ENCODE measurements around the gene CHRNA1.
"Not testable (repeated sequence)": the region's sequence is repeated elsewhere in the genome, so short reads cannot be mapped to it uniquely, and the experiment has no call there.

Gene CHRNA1

GRCh38 chr2:174711206-174711605, 53.1 kb downstream of the CHRNA1 start:
- no peak for DNase-seq

DNA sequence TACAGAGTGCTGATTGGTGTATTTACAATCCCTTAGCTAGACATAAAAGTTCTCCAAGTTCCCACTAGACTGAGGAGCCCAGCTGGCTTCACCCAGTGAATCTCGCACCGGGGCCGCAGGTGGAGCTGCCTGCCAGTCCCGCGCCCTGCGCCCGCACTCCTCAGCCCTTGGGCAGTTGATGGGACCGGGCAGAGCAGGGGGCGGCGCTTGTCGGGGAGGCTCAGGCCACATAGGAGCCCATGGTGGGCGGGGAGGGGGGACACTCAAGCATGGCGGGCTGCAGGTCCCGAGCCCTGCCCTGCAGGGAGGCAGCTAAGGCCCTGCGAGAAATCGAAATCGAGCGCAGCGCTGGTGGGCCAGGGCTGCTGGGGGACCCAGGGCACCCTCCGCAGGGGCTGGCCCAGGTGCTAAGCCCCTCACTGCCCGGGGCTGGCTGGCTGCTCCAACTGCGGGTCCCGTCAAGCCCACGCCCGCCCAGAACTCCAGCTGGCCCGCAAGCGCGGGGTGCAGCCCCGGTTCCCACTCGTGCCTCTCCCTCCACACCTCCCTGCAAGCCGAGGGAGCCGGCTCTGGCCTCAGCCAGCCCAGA, 54.8 kb downstream of the CHRNA1 start:
- DNase-seq = not testable (repeated sequence)

DNA sequence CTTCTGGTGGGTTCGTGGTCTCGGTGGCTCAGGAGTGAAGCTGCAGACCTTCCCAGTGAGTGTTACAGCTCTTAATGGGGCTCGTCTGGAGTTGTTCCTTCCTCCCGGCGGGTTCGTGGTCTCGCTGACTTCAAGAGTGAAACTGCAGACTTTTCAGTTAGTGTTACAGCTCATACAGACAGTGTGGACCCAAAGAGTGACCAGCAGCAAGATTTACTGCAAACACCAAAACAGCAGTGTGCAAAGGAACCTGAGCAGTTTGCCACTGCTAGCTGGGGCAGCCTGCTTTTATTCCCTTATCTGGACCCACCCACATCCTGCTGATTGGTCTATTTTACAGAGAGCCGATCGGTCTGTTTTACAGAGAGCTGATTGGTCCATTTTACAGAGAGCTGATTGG, 55.6 kb downstream of the CHRNA1 start:
- DNase-seq = no peak

- DNase-seq = no peak
Observed at GRCh38 chr2:174705321-174705720, 59.0 kb downstream of the CHRNA1 start.

- DNase-seq = no peak
Observed at GRCh38 chr2:174704642-174705041, 59.6 kb downstream of the CHRNA1 start.

DNA sequence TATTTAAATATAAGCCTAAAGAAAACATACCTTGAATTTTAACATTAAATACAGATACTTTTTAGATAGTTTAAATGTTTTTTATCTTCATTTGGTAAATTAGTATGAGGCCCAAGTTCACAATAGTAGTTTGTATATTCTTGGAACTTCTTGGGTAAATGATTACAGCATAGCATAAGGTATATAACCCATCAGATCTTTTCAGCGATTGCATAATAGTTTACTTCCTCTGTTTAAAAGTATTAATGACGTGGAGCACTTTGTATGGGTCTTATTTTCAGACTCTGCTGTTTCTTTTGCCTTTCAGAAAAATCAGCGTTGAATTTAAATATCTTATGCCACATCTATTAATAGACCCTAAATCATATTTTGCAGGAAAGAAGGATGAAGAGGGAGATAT, 60.2 kb downstream of the CHRNA1 start:
- DNase-seq = no peak

DNA sequence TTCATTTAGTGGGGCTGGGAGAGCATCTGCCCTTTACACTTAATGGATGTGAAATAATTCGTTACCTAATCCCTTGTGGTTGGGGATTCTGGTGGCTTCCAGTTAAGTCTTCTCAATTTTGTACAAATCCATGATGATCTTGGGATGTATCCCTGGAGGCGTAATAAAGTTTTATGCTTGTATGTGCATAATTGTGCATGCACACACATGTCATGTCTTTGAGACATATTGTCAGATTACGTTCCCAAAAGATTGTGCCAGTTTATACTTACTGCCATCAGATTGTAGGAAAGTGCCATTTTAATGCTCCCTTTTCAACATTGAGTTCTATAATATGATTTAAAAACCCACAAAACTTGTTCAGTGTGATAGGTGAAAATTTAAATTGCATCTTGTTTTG, 60.8 kb downstream of the CHRNA1 start:
- no peak for DNase-seq

DNA sequence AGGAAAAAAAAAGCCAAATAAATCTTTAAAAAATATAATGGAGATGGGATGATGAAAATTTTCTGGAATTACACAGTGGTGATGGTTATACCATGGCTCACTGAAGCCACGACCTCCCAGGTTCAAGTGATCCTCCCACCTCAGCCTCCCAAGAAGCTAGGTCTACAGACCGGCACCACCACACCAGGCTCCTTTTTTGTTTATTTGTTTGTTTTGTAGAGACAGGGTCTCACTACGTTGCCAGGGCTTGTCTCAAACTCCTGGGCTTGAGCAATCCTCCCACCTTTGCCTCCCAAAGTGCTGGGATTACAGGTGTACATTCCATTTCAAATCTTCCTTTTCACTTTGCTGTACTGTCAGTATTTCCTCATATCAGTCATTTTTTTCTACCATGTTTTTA, 61.7 kb downstream of the CHRNA1 start:
- no peak for DNase-seq

DNA sequence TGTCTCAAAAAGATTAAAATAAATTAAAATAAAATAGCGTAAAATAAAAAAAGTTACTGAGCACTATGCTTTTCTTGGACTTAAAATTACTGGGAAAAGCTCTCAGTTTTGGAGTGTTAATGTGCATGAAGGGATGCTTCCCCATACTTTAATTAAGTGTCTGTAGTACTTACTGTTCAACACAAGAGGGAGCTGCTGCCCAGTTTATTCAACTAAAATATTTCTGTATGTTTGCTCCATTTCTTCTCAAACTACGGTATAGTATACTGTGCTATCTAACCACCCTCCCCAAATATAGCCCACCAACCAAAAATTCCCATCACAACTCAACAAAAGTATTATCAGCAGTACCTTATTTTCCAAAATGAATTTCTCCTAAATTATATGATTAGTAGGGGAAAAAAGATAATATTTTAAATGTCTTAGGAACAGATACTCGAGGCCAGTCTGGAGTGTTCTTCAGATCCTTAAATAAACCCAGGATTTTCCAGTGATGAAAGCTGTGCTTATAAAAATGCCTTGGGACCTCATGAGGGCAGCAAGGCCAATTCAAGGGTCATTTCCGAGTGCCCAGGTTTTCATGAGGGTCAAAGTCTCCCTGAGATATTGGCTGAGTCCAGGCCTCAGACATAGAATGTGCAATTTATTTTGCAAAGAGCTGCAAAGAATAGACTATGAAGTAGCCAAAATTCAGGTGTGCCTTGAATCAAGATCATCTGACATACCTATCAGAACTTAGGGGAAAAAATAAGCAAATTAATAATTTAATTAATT, 64.1 kb downstream of the CHRNA1 start:
- peak; percentile 52 for DNase-seq

All from central memory CD4-positive, alpha-beta T cell (primary cell).